ENCODE measurements around the gene C5orf24.
"Not testable (repeated sequence)": the region's sequence is repeated elsewhere in the genome, so short reads cannot be mapped to it uniquely, and the experiment has no call there.

The C5orf24 gene

GRCh38 chr5:134864707-134865106 lies 18.9 kb downstream of the C5orf24 start:
- DNase-seq = no peak

- no peak for DNase-seq
Observed at GRCh38 chr5:134873494-134873893, 27.7 kb downstream of the C5orf24 start.

- peak; percentile 77 for DNase-seq
Observed at GRCh38 chr5:134873987-134874830, 28.4 kb downstream of the C5orf24 start, which contains the start of gene TXNDC15. TSS of gene TXNDC15 (plus strand) at chr5:134874371. CDS start at chr5:134874428, 57 bp downstream.

- peak; percentile 19 for DNase-seq
Observed at GRCh38 chr5:134874831-134875655, 29.3 kb downstream of the C5orf24 start.

- DNase-seq = no peak
Observed at GRCh38 chr5:134877159-134877558, 31.4 kb downstream of the C5orf24 start.

GRCh38 chr5:134878403-134878802 lies 32.6 kb downstream of the C5orf24 start:
- DNase-seq = no peak

- no peak for DNase-seq
Observed at GRCh38 chr5:134879456-134879855, 33.7 kb downstream of the C5orf24 start.

- DNase-seq = not testable (repeated sequence)
Observed at GRCh38 chr5:134880937-134881336, 35.2 kb downstream of the C5orf24 start.

GRCh38 chr5:134881711-134882110 lies 35.9 kb downstream of the C5orf24 start:
- DNase-seq = not testable (repeated sequence)

- DNase-seq = no peak
Observed at GRCh38 chr5:134887593-134888159, 41.9 kb downstream of the C5orf24 start.

- DNase-seq = no peak
Observed at GRCh38 chr5:134889335-134889734, 43.6 kb downstream of the C5orf24 start.

GRCh38 chr5:134891473-134891872 lies 45.7 kb downstream of the C5orf24 start:
- DNase-seq = no peak

GRCh38 chr5:134892282-134892681 lies 46.5 kb downstream of the C5orf24 start:
- DNase-seq = no peak

GRCh38 chr5:134892926-134893325 lies 47.2 kb downstream of the C5orf24 start:
- no peak for DNase-seq

- DNase-seq = no peak
Observed at GRCh38 chr5:134893748-134894505, 48.2 kb downstream of the C5orf24 start.

- DNase-seq = no peak
Observed at GRCh38 chr5:134902071-134902801, 56.5 kb downstream of the C5orf24 start.

- peak; percentile 85 for DNase-seq
Observed at GRCh38 chr5:134904610-134905245, 59.0 kb downstream of the C5orf24 start, which contains the start of gene PCBD2. TSS of gene PCBD2 (plus strand) at chr5:134905131. CDS start at chr5:134905140, 9 bp downstream.

- DNase-seq = peak; percentile 64
Observed at GRCh38 chr5:134905246-134905996, 59.7 kb downstream of the C5orf24 start.

- DNase-seq = no peak
Observed at GRCh38 chr5:134906811-134907210, 61.0 kb downstream of the C5orf24 start.

All from NCI-H1092 (cell line).